Islet of Langerhans (tissue), 1 donor: ENCODE measurements around the gene EOGT.

Experiments used
- FAIRE-seq: peaks from one replicate; lab custom pipeline; 2011; peaks lifted over from hg19 to GRCh38; lab: Jason Lieb, UNC

Gene EOGT

DNA sequence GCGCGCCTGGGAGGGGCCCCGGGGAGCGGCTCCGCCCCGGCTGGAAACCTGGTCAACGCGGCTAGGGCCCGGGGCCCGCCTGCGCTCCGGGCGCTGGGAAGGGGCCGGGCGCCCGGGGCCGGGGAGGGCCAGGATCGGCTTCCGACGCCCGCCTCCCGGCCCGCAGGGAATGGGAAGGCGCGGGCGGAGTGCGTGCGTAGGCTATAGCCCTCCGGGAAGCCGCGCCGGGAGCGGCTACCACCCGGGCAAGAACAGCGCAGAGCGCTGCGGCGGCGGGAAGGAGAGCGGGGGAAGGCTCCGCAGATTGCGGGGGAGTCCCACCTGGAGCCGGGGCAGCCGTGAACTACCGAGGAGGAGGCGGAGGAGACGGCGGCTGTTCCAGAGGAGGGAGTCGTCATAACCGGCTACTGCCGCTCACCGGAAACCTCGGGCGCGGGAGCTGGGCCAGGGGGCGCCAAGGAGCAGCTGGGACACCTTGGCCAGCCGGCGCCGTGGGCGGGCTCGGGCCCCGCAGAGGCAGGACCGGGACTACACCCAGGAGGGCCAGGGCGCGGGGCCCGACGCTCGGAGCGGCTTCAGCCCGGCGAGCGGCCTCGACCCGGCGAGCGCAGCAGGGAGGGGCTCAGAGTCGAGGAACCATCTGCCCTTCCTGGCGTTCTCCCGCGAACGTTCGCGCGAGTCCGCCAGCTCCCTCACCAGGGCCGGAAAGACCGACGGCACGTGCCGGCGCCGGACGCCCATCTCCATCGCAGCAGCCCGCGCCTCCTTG is at the start of gene EOGT:
TSS of gene EOGT (minus strand) at position 432 of the 769 bp plus-strand sequence. CDS start 3,838 bp downstream, outside the sequence.
- no peak for FAIRE-seq

DNA sequence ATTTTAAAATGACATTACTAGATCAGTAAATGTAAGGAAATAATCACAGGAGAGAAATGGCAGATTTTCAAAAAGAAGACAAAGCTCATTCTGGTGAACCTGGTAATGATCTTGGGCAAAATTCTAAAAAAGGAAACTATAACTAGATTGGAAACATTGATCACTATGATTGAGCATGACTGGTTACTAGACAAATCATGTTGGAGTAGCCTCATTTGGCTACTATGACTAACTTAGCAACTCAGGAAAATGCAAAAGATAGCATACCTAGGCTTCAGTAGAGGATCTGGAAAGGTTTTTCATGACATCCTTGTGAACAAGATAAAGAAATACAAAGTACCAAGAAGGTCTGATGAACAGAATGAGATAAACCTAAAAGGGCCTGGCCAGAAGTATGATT is 46.2 kb upstream of the EOGT start:
- FAIRE-seq, result no peak

DNA sequence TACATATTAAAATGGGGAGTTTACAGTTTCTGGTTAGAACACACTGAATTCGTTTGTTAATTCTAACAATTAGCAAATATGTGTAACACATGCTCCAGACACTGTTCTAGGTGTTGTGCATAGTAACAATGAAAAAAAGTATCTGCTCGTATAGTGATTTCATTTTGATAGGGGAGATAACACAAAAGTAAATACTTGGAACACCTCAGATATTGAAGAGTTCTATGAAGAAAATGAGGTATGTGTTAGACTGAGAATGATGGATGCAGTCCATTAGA is 45.4 kb upstream of the EOGT start:
- FAIRE-seq, result no peak

DNA sequence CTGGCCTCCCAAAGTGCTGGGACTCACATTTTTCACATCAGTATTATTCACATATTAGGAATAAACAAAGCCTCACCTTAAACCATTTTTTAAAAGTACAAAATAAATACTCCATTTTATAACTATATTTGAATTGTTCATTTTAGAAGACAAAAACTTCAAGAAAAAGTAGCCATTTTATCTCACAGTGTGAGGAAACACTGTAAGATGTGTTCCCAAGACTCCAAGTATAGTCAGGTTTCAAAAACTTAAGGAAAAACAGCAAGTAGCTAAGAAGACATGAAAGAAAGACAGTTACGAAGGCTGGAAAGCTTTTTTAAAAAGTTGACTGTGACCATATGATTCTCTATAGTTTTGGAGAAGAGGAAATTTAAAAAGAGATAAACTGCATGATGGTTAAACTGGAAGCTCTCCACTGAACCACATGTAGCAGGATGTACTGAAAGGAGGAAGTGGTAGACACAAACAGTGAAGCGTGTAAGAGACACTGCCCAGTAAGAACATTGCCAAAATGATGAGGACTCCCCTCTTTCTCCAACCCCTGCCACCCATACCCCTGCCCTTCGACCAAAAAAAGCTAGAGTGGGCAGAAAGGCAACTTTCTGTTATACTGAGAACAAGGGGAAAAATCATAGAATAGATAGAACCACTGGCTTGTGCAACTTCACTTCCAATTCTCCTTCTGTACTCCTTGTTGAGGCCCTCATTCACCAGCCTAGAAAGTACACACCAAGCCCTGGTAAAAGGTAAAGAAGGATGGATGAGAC is 44.9 kb upstream of the EOGT start:
- FAIRE-seq, result no peak

DNA sequence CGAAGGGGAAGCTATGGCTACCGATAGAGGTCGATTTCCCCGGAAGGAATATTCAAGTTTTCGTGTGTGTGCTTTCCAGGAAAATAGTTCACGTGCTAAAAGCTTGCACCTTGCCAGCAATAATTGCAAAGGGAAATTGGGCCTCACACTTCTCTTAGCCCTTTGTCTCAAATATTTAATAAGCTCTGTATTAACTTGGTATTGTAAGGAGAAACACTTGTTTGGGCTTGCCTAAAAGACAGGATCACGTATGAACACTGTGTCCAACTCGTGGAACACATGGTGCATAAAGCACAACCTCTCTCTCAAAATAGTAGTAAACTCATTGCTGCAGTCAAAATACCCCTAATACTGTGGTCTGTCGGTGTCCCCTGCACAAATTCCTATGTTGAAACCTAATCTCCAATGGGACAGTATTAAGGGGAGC is 39.0 kb upstream of the EOGT start:
- no peak for FAIRE-seq

DNA sequence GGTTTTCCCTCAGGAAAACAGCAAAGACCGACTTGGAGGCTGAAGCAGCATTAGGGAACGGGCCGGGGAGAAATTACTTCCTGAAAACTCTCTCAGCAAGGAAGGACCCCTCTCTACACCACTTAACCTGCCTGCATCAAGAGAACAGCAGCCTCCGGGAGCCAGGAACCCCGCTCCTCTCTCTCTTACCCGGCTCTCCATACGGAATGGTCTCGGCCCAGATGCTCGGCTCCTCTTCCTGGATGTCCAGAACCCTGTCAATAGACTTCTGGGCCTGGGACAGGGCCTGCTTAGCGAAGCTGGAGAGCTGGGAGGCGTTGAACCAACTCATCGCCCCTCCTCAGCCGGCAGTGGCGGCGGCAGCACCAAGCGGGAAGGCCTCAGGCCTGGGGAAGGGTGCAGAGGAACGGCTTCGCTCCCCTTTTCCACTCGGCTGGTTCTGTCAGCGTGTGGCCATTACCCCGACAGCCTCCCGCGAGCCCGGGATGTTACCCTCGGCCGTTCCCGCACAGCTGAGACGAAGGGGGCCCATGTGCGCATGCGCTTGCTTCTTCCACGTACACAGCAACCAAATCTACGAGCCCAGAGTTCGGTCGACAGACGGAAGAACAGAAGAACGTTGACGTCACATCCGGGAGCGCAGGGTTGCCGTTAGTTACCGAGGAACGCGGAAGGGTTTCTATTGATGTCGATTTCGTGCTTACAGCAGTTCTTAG is 38.4 kb upstream of the EOGT start, which contains the start of gene TMF1:
TSS of gene TMF1 (minus strand) at position 578 of the 716 bp plus-strand sequence. CDS start at position 331, 247 bp downstream.
- FAIRE-seq, result peak; percentile 99

DNA sequence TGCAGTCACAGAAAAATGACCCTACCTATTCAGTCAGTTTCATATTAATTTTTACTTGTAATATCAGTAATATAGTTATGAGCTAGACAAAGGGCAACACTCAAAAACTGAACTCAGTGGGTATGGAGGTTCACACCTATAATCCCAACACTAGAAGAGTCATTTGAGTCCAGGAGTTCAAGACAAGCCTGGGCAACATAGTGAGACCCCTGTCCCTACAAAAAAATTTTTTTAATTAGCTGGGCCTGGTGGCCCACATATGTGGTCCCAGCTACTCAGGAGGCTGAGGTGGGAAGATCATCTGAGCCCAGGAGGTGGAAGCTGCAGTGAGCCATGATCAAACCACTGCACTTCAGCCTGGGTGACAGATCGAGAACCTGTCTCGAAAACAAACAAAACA is 35.5 kb upstream of the EOGT start:
- FAIRE-seq, result no peak

DNA sequence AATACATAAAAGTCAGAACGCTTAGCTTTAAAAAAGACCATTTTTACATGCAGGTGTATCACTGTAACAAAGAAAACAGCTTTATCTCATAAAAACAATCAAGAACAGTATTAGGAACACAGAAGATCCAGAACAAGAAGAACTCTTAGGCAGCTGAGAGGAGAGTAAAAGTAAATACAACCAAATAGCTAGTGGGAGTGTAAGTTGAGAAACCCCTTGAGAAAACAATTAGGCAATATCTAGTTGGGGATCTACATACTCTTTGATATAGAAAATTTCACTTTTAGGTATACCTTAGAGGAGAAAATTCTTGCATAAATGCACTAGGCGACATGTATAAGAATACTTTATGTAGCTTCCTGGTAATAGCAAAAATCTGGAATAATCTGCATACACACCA is 31.1 kb upstream of the EOGT start:
- no peak for FAIRE-seq

DNA sequence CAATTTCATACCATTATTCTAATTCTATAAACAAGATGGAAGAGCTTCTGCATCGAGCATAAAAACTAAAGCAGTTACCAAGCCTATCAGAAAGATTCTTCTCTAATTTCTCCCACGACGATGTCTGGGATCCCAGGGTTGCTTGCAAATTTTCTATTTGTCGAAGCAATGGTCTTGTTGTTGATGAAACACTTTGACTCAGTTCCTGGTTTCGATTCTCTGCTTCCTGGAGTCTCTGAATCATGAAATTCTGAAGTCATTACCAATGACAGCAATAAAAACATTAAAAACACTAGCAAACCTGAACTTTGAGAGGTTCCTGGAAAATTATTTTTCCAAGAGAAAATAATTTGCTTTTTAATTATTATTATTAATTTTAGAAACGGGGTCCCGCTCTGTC is 20.0 kb upstream of the EOGT start:
- FAIRE-seq, result peak; percentile 41

DNA sequence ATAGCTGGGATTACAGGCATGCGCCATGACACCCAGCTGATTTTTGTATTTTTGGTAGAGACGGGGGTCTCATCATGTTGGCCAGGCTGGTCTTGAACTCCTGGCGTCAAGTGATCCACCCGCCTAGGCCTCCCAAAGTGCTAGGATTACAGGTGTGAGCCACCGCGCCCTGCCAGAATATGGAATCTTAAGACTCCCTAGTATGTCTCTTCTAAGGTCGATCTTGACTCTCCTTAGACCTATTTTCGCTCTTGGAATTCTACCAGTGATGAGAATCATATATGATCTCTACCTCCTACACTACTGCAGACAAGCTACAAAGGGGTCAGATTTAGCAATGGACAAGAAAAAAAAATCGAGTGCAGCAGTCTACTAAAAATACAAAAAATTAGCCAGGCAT is 19.3 kb upstream of the EOGT start:
- FAIRE-seq, result no peak

DNA sequence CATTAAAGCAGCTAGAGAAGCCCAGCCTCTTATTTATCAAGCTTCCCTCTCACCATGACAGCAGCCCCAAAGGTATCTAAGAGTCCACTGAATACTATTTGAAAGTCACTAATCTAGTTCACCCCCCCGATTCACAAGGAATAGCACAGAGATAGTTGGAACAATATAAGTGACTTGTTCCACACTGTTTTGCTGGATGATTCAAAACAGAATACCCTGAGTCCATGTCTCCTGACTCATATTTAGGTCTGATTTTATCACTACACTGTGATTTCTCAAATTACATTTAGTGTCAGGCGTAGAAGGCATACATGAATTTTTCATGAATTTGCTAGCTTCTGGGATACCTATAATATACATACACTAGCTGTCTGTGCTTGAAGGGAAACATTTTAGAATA is 18.7 kb upstream of the EOGT start:
- no peak for FAIRE-seq

DNA sequence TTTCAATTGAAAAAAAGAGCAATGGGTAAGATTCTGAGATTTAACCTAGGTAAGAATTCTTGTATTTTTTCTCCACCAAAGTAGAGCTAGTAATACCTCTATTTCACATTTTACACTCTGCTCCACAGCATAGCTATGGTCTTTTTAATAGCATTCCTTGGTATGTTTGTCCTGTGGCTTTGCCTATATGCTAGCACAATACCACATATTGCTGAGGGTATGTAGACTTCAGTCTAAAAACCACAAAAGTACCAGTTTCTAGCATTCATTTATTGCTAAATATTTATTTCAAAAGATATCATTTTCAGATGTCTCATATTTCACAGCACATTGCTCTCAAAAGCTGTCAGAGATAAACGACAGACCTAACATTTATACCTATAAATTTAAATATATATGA is 18.2 kb upstream of the EOGT start:
- no peak for FAIRE-seq

DNA sequence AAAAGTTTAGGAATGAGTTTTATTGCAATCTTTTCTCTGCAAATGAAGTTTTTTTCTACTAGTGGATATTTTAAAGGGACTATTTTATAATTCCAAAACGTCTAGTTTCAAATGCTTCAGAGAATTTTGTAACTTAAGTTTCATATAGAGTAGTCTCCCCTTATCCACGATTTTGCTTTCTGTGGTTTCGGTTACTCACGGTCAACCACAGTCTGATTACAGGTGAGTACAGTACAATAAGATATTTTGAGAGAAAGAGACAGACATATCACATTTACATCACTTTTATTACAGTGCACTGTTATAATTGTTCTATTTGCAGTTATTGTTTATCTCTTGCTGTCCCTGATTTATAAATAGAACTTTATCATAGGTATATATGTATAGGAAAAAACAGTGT is 7.4 kb upstream of the EOGT start:
- no peak for FAIRE-seq

DNA sequence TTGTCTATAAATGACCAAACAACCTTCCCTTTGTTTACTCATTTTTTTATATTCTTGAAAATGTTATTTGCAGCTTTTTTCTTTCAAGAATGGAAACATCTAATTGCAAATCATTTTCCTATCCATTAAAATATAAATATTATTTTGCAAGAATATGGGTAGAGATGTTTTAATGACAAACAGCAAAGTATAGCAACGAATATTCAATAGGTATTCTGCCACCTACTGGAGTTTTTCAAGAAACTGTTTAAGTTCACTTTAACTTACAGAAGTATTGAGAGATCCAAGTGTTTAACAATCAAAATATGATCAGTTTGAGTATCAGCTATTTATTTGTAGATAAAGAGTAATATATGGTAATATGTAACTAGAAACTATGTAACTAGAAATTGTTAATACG is 6.9 kb upstream of the EOGT start:
- peak; percentile 88 for FAIRE-seq

DNA sequence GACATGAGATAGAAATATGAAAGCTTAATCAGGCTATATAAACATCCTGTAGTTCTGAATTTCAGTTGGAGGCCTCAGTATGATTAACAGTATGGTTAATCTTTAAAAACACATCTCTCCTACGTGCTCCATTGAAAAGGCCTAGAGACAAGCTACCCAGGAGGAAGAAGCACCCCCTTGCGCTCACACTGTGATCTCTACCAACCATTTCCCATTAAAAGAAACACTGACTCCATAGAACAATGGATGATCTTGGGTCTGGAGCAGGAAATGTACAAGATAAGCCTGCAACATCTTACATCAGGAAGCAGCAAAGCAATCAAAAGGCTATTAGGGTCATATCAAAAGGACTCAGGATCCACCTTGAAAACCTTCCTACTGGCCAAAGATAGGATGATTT is 3.4 kb upstream of the EOGT start:
- no peak for FAIRE-seq

DNA sequence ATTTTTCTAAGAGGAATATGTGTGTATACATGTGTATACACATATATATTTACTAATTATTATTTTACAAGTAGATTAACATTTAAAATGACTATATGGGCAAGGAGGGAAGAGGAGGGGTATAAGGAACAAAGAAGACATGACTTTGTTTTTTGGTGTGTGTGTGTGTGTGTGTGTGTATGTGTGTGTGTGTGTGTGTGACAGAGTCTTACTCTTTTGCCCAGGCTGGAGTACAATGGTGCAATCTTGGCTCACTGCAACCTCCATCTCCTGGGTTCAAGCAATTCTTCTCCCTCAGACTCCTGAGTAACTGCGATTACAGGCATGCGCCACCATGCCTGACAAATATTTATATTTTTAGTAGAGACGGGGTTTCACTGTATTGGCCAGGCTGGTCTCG is 2.6 kb upstream of the EOGT start:
- no peak for FAIRE-seq

DNA sequence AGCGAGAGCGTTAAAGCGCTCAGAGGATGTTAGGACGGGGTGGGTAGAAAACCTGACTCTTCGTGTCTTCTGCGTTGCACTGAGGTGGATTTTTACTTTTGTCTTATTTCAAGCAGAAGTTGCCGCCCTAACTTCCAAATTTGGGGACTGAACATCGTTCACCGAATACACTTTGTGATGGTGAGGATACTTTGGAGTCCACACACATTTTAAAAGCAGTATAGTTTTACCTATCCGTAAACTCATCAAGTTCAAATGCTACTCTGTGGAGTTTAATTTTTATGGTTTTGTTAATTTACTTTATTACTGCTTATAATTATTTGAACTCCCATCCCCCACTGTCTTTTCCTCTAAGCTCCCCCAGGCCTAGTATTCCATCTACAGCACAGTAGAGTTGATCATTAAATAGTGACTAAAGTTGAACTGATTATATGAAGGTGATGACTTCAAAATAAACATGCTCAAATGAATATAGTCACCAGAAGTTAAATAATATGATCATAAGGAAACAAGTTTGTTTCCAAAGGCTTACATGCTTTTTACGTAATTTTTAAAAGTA is 617 bp upstream of the EOGT start:
- no peak for FAIRE-seq

DNA sequence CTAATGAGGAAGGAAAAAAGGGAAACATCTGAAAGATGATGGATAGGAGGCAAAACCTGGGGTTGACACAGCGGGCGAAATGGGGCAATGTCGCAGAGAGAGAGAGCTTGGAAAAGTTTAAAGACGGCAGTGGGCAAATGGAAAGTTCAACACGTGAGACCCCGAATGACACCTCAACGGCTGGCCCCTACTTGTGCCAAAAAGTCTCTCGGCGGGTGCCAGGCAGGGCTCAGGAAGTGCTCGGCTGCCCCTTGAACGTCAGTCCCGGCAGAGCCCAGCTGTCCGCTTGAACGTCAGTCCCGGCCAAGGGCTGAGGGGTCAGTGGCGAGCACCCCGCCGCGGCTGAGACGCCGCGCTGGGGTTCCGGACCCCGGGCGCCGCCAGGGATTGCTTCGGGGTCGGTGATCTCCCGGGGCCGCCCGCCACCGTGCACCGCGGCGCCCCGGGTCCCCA is 658 bp downstream of the EOGT start:
- FAIRE-seq, result no peak

DNA sequence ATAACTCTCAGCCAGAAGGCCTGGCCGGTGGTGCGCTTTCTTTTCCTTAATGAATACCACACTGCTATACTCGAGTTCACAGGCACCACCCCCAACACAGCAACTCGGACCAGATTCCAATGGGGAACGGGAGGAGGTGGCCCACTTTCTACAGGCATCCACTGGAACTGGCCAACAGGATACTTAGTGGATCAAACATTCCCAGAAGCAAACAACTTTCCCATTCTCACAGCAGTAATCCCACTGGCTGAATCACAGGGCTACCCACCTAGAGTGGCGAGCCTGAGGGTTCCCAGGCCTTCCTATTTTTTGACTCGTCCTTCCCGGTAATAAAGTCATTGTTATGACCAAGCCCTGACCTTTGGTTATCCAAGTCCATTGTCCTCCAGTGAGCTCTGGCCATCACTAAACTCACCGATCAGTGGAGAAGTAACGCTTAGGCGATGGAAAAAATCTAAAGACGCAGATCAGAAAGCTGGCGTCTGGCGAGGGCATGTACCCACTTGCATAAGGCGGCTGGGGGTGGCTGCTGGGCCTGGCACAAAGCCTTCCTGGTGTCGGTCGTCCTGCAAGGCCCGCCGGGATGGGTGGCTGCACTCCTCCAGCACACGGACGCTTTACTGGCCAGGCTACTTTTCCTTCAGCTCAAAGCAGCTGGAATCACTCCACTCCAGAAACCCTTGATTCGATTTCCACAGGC is 1.2 kb downstream of the EOGT start:
- FAIRE-seq, result no peak

DNA sequence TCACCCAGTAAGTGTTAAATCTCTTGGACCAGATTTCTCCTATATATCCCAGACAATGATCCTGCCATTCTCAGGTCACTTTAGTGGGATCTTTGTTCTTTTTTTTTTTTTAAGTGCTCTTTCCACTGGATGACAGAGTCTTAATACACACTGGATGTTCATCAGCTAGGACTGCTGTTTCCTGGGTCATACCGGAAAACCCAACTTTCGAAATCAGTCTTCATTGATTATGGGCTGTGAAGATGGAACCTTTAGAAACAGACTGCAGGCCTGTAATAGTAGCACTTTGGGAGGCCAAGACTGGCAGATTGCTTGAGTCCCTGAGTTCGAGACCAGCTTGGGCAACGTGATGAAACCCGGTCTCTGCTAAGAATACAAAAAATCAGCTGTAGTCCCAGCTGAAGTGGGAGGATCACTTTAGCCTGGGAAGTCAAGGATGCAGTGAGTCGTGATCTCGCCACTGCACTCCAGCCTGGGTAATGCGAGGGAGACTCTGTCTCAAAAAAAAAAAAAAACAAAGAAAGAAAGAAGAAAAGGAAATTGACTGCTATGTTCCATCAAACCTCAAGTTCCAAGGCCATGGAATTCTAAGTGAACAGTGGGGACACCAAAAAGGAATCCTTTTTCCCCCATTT is 2.3 kb downstream of the EOGT start:
- no peak for FAIRE-seq

DNA sequence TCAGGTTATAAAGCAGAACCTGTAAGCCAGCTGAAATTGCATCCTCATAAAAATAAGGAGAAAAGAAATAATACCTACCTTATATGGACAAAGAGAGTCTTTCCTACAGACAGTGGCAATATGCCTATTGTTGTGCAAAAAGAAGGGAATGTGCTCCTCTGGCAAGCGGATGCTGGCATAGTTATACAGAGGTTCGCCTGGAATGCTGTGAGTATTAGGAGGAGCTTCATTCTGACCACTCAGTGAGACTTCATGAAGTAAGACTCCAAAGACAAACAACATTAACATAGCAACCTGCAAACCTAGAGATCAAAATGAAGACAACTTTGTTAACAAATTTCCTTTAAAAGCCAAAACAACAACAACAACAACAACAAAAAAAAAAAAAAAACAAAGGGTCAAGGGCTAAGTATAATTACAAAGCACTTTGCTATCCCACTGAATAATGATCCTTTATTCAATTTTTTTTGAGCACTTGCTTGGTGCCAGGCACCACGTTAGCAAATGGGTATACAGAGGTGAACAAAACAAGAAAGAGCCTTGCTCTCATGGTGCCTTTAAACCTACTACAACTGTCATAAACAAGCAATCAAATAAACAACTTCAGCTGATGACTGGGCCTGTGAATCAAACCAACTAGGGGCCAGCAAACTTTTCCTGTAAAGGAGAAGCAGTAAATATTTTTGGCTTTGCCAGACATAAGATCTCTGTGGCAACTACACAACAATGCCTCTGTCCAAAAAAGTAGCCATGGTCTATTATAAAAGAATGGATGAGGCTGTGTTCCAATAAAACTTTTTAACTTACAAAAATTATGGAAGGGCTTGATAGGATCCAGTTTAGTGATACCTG is 3.7 kb downstream of the EOGT start:
- FAIRE-seq, result no peak
